Activated CD4-positive, alpha-beta T cell treated with anti-CD3 and anti-CD28 coated beads for 24 hours (primary cell): Measurements from ENCODE around the gene MAPK8IP1.

Experiments
- DNase-seq, 2 donors: peaks; one replicate each; pipeline ENCODE4 v3.0.0-alpha.2; 2020; ENCODE audit warnings: low read depth in 2 of 2

MAPK8IP1 gene

DNA sequence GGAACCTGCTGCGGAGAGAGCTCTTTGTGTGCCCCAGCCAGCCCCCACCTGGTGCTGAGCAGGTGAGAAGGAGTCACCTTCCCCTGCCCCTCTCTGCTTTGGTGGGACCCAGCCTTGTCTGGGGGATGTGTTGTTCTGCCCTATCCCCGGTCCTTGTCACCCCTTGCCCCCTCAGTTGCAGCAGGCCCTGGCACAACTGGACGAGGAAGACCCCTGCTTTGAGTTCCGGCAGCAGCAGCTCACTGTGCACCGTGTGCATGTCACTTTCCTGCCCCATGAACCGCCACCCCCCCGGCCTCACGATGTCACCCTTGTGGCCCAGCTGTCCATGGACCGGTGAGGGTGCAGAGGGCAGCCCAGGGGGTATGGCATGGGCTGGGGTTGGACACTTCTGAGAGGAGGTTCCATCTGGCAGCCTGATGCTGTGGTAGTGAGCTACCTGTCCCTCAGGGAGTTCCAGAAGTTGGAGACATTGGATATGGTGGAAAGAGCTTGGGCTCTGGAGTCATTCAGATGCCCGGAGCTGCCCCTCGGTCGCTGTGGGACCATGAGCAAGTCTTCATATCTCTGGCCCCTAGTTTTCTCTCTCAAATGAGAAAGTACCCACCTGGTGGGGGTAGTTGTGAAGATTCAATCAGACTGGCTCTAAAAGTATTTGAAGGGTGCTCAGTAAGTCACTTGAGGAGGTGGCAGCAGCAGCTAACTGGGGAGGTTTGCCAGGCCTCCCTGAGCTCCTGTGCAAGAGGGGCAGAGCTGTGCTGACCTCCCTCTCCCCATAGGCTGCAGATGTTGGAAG is 41.3 kb downstream of the MAPK8IP1 start:
- DNase-seq: no peak

DNA sequence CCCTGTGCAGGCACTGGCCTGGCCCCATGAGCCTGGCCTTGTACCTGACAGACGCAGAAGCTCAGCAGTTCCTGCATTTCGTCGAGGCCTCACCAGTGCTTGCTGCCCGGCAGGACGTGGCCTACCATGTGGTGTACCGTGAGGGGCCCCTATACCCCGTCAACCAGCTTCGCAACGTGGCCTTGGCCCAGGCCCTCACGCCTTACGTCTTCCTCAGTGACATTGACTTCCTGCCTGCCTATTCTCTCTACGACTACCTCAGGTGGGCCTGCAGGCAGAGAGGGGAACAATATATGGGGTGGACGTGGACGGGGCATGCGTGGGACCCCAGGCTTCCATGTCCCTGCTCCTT is 41.9 kb downstream of the MAPK8IP1 start:
- DNase-seq: no peak

- DNase-seq: no peak
These were observed 42.4 kb downstream of the MAPK8IP1 start for GRCh38 chr11:45927684-45928413.

GRCh38 chr11:45928535-45929215 is 43.2 kb downstream of the MAPK8IP1 start:
- DNase-seq: no peak

DNA sequence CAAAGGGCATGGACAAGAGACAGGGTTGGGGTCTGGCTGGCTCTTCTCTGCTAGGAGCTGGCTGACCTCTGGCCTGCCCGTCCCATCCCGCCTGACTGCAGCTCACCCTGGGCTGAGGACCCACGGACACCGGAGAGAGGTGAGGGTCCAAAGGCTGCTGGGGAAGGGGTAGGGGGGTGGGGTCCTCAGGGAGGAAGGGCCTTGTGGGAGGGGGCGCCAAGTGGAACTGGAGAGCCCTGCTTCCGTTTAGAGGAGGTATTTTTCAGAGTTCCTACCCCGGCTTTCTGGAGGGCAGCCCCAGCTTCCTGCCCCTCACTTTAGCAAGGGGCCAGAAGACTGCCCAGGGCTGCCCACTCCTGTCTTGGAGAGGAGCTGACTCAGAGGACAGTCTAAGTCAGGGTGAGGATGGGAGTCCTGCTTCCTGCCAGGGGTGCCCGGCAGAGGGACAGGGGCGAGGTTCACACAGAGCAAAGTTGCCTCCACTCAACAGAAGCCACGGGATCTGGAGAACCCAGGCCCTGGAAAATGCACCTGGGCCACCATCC is 44.1 kb downstream of the MAPK8IP1 start:
- no peak for DNase-seq

DNA sequence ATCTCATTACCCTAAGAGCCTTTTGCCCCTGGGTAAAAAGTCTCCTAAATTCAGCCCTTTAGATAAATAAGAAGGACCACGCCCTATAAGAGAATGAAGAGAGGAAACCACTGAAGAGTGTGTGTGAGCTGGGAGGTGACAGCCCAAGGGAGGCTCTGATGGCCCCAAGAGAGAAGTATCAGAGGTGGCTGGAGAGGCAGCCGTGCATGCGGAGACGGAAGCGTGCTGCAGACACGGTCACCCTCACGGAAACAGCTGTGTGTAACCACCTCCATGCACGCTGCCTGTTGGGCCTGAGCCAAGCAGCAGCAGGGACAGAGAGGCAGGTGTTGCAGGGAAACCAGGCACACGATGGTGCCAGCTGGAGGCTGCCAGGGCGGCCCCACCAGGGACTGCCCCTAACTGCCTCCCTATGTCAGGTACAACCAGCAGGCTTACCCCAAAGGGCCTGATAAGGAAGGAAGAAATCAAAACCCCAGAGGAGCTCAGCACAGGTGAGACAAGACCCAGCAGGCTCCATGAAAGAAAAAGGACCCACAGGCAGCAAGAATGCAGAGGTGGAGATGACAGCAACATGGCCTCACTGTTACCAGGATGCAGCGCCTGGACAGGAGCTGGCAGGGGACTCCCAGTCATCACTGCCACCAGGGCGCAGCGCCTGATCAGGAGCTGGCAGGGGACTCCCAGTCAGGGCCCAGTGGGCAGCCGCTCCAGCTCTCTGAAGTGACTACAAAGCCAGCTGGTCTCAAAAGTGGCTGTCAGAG is 44.8 kb downstream of the MAPK8IP1 start:
- no peak for DNase-seq

DNA sequence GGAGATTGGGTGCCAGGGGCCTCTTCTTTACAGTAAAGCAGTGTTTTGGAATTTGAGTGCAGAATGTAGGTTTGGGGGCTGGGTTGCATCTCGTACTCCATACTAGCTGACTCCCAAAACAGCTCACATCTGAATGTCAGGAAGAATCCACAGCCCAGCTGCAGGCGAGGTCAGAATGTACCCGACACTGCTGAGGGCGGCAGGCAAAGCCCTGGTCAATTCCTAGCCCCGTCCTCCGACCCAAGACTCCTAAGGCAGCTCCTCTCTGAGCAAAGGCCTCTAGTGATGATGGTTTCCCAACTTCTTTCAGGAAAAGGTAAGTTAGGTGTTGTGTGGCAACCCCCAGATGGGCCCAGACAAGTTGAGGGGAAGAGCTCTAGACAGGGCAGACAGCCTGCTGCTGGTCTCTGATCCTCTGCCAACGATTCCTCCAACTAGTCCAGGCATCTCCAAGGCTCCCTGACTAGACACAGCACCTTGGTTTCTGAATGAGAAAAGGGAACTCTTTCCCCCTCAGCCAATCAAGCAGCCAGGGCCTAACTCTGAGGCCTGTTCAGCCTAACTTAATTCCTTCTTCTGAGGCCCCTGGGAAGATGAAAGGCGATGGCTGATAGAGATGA is 45.6 kb downstream of the MAPK8IP1 start:
- no peak for DNase-seq

DNA sequence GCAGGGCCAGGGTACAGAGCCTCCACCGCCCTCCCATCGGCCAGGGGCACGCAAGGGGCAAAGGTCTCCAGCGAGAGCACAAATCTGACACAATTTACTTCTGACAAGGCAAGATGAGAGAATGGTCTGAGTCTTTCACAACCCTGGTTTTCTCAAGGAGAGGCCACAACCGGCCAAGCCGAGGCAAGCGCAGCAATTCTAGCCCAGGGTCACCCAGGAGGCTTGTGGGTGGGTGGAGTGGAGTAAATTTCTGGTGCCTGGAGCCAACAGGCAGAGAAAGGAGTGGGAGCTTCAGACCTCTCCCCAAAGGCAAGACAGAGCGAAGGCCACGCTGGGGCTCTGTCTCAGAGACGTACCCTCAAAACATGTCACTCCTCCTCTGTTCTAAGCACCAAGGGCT is 46.3 kb downstream of the MAPK8IP1 start:
- DNase-seq: no peak

DNA sequence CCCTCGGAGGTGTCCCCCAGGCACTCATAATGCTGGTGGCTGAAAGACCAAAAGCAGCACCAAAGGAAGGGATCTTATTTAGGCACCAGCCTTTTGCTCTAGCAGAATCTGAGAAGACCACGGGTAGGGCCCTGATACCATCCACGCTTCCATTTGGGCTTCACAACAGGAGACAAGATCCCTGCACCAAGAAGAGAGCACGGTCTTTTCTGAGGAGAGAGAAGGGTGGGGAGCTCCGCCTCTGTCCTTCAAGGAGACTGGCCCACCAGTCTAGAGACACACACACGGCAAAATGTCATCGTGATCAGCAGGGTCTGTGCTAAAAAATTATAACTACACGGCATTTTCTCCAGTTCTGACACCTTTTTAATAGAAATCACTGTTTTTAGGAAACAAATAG is 46.8 kb downstream of the MAPK8IP1 start:
- no peak for DNase-seq

DNA sequence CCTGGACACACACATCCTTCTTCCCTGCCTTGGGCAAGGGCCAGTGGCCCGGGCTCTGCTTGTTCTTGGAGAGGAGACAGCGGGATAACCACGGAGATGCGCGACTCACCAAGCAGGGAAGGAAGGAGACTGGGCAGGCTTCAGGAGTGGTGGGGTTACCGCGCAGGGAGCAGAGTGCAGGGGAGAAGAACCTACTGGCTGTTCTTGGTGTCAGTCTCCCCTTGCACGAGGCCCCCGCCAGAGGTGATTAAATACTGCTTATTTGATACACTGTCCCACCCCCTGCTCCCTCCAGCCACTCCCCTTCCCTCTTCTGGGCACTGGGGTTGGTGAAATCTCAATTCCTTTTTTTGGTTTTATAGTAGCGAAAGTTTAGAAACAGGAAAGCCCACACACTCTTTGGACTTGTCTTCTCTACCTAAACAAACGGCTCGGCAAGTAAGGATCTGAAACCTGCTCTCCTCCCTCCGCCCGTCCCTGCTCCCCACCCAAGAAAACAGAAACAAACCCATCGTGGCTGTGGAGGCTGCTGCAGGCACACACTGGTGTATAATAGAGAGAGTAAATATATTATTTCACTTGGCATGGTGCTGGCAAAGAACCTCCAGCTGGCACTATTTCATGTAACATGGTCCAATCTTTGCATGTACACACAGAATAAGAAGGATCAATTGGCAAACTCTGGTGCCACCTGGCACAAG is 47.8 kb downstream of the MAPK8IP1 start:
- no peak for DNase-seq

GRCh38 chr11:45933846-45934579 is 48.6 kb downstream of the MAPK8IP1 start:
- DNase-seq: no peak

GRCh38 chr11:45934580-45935318 is 49.3 kb downstream of the MAPK8IP1 start:
- no peak for DNase-seq

DNA sequence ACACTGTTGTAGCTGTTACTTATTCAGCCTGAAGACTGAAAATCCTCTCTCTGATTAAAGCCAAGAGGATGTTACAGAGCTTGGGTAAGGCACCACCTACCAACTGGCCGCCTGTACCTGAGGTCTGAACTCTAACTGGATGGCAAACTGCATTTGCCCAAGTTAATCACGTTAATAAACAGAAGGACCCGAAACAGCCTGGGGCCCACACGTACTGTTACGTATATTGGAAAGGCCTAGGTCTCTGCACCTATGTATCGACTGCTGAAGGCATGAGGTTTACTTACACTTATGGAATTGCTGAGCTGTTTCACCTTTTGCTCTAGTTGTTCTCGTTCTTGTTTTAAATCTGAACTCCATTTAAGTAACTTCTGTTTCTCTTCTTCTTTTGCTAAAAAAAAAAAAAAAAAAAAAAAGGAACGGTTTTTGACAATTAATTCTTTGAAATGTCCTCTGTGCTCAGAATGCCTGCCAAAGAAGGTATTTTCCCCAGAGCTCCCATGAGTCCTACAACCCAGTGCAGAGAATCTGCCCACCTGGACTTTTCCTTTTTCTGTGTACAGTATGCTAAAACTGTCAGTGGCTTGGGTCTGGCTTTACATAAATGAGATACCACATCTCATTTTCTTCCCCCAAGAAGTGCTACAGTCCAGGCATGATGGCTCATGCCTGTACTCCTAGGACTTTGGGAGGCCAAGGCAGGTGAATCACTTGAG is 50.1 kb downstream of the MAPK8IP1 start:
- no peak for DNase-seq

DNA sequence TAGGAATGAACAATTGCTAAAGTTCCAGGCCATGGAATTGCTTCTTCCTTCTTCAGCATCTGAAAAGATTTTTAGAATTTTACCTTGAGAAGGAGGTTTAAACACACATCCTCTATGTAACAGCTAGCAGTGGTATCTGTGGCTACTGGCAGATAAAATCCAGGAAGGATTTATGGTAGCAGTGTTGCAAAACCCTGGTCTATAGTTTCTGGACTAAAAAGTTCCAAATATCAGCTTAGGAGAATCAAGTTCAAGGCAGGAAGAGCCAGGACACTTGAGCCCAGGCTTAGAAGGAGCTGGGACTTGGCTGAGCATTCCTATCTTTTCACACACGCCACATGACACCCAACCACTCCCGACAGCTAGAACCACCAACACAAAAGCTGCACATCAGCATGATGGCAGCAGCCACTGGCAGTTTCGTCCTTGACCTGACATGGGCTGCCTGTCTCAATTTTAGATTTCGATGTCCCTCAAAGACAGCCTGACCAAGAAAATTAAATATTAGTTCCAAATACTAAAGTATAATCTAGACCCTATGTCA is 51.1 kb downstream of the MAPK8IP1 start:
- DNase-seq: no peak

DNA sequence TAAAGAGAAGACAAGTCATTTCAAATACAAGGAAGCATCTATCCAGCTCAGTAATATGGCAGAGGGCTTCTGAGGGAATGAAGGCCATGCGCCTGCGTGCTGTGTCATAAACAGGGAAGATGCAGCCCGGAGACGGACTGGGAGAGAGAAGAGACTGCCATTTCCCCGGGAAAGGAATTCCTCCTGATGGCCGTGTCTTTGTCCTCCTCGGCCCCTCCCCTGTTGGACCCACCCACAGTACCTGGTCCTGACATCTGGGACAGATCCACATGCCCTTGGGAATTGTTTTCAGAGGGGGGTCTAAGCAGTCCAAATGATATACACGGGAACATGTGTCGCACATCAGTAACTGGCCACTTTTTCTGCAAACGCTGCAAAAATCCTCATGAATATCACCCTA is 52.5 kb downstream of the MAPK8IP1 start:
- DNase-seq: no peak

DNA sequence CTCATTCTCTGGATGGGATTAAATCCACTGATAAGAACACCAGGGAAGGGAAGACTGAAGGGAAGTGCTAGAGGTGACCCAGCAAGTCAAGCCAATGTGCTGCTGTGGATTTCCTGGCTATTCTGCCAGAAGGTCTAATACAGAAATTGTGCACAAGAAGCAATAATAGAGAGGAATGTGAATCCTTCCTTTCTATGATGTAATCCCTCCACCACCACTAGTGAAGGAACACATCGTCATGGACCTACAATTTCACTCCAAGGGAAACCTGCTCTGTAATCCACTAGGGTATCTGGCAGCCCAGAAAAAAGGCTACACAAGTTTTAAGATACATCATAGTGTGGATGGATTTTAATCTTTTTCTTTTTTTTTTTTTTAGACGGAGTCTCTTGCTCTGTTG is 54.4 kb downstream of the MAPK8IP1 start:
- DNase-seq: no peak

DNA sequence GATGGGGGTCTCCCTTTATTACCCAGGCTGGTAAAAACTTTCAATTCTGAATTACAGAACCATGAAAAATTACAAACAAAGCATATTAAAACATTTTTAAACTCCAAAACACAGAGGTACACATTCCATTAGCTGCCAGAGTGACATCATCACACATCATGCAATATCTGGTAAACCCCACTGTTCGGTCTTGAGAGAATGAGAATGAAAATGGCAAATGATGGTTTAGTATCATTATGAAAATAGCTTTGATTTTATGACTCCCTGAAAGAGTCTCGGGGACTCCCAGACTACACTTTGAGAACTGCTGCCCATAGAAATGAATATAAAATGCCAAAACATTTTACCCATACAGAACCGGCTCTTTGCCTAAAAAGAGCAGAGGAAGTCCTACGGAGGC is 55.8 kb downstream of the MAPK8IP1 start:
- no peak for DNase-seq

- DNase-seq: no peak
These were observed 56.9 kb downstream of the MAPK8IP1 start for GRCh38 chr11:45942381-45942780.
